Measurements from ENCODE around the gene IRAK3.
"Not testable (repeated sequence)": the region's sequence is repeated elsewhere in the genome, so short reads cannot be mapped to it uniquely, and the experiment has no call there.

Gene IRAK3

DNA sequence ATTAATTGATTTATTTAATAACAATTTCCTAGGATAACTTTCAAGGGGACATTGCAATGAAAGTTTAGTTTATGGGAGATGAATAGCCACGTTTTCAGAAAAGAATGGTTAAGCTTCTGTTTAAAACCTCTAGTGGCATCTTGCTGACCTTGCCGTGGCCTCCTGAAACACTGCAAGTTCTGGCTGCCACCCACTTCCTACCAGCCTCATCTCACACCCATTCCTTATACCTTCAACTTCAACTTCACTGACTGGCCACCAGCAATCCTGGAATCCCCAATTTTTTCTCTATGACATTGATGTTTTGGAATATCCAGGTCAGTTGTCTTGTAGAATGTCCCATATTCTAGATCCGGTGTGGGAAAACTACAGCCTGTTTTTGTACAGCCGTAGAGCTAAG lies 108.1 kb downstream of the IRAK3 start:
- no peak for DNase-seq
- intact Hi-C loops (cut with DNase I): no loop called here

DNA sequence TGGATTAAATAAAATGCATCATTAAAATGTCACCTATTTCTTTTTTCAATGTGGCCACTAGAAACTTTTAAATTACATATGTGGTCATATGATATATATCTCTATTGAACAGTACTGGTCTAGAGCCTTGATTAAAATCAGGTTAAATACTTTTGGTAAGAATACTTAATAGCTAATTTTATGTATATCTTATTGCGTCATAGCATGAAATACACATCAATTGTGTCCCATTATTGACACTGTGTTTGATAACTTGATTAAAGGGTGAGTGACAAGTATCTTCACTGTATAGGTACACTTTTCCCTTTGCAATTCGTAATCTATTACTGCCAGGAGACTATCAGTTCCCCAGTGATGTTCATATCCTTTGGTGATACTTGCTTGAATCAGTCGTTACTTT lies 108.9 kb downstream of the IRAK3 start:
- intact Hi-C loops (cut with DNase I): no loop called here
- no peak for DNase-seq

DNA sequence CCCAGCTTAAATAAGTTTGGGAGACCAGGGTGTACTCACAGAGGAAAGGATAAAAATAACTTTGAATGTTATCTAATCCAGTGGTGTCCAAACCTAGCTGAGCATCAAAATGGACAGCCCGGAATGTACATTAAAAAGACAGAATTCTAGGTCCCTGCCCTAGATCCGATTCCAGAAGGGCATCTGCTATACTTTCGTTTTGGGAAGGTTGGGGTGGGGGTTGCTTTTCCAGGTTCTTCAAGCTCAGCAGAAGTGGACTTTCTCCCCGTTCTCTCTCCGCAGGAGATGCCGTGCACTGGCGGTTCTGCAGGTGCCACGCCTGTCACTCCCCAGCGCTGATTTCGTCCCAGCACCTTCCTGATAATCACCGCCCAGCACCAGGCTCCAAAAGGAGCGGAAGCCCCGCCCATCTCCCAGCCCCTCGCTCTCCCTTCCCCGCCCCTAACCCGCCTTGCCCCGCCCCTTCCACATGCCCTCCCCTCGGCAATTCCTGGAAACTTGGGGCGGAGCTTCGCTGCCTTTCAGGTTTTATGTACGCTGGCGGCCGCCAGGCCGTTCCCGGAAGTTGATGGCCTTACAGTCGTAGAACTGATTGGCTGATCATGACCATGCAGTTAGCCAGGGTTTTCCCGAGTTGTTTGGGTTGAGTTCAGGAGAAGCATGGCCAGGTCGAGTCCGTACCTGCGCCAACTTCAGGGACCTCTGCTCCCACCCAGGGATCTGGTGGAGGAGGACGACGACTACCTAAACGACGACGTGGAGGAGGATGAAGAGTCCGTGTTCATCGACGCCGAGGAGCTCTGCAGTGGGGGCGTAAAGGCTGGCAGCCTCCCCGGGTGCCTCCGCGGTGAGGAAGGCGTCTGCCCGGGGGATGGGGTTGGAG lies 113.2 kb downstream of the IRAK3 start, which contains the start of gene HELB:
TSS of gene HELB (plus strand) at position 550 of the 883 bp plus-strand sequence. CDS start at position 661, 111 bp downstream.
- intact Hi-C loops (cut with DNase I): loop anchor here (5.0 kb wide), 1 partner anchor 135 kb away; the partner anchor contains the start of gene TMBIM4
- DNase-seq: peak; percentile 86 to 98 (median 92)

DNA sequence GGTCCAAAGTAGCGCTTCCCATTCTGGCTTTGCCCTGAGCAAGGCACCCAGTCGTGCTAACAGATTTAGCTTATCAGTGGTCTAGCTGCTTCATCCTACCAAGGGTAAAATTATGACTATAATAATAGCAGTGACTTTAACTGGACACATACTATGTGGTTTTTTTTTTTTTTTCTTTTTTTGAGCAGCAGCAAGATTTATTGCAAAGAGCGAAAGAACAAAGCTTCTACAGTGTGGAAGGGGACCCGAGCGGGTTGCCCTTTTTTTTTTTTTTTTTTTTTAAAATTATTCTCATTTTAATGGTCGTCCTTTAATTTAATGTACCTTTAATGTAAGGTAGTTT lies 113.8 kb downstream of the IRAK3 start:
- intact Hi-C loops (cut with DNase I): loop anchor here (5.0 kb wide), 1 partner anchor 135 kb away; the partner anchor contains the start of gene TMBIM4

DNA sequence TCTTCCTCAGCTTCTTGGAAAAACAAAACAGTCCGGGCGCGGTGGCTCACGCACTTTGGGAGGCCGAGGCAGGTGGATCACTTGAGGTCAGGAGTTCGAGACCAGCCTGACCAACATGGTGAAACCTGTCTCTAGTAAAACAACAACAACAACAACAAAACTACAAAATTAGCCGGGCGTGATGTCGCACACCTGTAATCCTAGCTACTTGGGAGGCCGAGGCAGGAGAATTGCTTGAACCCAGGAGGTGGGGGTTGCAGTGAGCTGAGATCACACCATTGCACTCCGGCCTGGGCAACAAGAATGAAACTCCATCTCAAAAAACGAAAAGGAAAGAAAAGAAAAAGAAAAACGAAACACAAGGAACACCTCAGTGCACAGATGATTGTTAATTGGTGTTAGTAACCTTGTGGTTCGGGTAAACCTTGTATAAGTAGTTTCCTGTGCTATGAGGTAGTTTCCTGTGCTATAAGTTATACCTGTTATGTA lies 114.3 kb downstream of the IRAK3 start:
- not testable (repeated sequence) for DNase-seq
- intact Hi-C loops (cut with DNase I): loop anchor here (5.0 kb wide), 1 partner anchor 136 kb away; the partner anchor contains the start of gene TMBIM4

More for the DNA sequence above, 113.8 kb downstream of the IRAK3 start:
- no peak for DNase-seq
